Spinal cord (tissue), 10 donors: ENCODE data around the gene BLOC1S5. TPM values are rescaled to one million over a fixed set of nuclear protein-coding genes. Genes with fewer than 3 reads are reported as not detected.
"Not testable (repeated sequence)": the region's sequence is repeated elsewhere in the genome, so short reads cannot be mapped to it uniquely, and the experiment has no call there.

ENCODE experiments used
- DNase-seq, 6 donors: peaks; one replicate each; pipeline versions ENCODE4 v3.0.0 to v3.0.0-alpha.2; 2013 to 2015; ENCODE audit warnings: low spot score in 6 of 6, low read depth in 4 of 6
- H3K27ac ChIP-seq: one replicate; pipeline ENCODE4 v1.5.1; 2013; ENCODE audit warnings: low read depth, low read length, control low read depth
- H3K27me3 ChIP-seq: one replicate; pipeline ENCODE4 v1.6.1; 2013; ENCODE audit warnings: low read length; ENCODE audit not compliant: control insufficient read depth, insufficient read depth
- H3K36me3 ChIP-seq: one replicate; pipeline ENCODE4 v1.6.1; 2013; ENCODE audit warnings: low read length; ENCODE audit not compliant: control insufficient read depth, insufficient read depth
- H3K4me1 ChIP-seq: one replicate; pipeline ENCODE4 v1.6.1; 2013; ENCODE audit warnings: low read length; ENCODE audit not compliant: control insufficient read depth, insufficient read depth
- H3K4me3 ChIP-seq: one replicate; pipeline ENCODE4 v1.5.1; 2013; ENCODE audit warnings: low read depth, low read length, control low read depth
- H3K9me3 ChIP-seq: one replicate; pipeline ENCODE4 v1.6.1; 2013; ENCODE audit warnings: low read length; ENCODE audit not compliant: control insufficient read depth, insufficient read depth
- WGBS: methylation state at CpG from one replicate; pipeline ENCODE4 v1.1.5; 2013; ENCODE audit warnings: missing lambda C conversion rate; ENCODE audit not compliant: insufficient coverage; 5-methylcytosine and 5-hydroxymethylcytosine counted together
- polyA plus RNA-seq, 2 donors: library from polyadenylated mRNA; unstranded; fragments of 120-200 nt; gene quantifications; one replicate each; pipeline ENCODE4 v1.2.1, GENCODE V29; 2013; ENCODE audit not compliant: insufficient read length in 2 of 2
- total RNA-seq, 2 donors: library from RNA; depleted of rRNA in 1 of 2; stranded (reverse); fragments of 120-200 nt in 1 of 2; fragments of >200 nt in 1 of 2; gene quantifications; one replicate each; pipeline versions ENCODE4 v1.2.3 to v1.2.4, GENCODE V29; 2013 to 2014
- donor health status: healthy.

The BLOC1S5 gene
- total and polyA plus RNA-seq, 4 donors = 10.1 to 20.9 (median 15.7) TPM

DNA sequence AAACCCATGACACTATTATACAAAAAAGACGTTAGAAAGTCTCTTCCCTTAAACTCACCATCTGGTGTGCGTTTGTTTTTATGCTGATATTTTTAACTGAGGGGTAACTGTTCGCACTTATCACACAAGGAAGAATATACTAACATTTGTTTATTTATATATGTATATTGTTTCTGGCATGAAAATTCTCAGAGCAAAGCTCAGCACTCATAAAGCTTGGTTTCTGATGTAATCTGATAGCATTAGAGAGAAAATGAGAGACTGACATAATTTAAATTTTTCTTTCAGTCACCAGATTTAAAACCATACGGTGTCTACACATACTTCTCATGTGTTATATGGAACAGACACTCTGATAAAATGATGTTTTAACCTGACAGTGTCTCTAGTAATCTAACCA, 6.9 kb downstream of the BLOC1S5 start:
- no CpG with 5 or more reads among the region's 4 CpGs for WGBS
- peak in 1 of 6 donors; percentile 31 for DNase-seq

DNA sequence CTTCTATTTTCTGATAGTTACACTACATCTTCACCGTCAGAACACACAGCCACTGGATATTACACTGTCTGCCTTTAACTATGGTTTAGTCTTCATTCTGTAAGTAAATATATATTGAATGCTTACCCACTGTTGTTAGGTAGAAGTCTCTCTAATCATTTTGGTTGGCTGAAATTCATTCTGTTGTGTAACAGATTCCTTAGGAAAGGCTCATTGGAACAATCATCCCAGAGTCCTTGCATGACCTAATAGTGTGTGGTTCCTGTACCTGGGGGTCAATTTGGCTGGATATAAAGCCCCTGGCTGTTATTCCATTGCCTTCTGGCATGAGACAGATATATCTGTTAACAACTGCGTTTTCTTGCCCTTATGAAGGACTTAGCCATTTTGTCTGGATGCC, 9.9 kb downstream of the BLOC1S5 start:
- Histone ChIP-seq H3K4me3 (no peak overlapping the region), H3K36me3 (peaks cover 2% of the 10 kb centered on the region), H3K9me3 (no peaks in the 10 kb centered on the region), H3K4me1 (no peaks in the 10 kb centered on the region), H3K27me3 (no peaks in the 10 kb centered on the region), H3K27ac (no peak overlapping the region)
- DNase-seq = no peak
- WGBS = 40% methylated on average over 1 of the region's 2 CpGs

More for the DNA sequence above, 6.9 kb downstream of the BLOC1S5 start:
- H3K27me3 ChIP-seq = no peaks in the 10 kb centered on the region
- peaks cover 7% of the 10 kb centered on the region for H3K36me3 ChIP-seq
- no peak overlapping the region for H3K27ac ChIP-seq
- H3K4me3 ChIP-seq = no peak overlapping the region
- H3K9me3 ChIP-seq = no peaks in the 10 kb centered on the region
- H3K4me1 ChIP-seq = no peaks in the 10 kb centered on the region

DNA sequence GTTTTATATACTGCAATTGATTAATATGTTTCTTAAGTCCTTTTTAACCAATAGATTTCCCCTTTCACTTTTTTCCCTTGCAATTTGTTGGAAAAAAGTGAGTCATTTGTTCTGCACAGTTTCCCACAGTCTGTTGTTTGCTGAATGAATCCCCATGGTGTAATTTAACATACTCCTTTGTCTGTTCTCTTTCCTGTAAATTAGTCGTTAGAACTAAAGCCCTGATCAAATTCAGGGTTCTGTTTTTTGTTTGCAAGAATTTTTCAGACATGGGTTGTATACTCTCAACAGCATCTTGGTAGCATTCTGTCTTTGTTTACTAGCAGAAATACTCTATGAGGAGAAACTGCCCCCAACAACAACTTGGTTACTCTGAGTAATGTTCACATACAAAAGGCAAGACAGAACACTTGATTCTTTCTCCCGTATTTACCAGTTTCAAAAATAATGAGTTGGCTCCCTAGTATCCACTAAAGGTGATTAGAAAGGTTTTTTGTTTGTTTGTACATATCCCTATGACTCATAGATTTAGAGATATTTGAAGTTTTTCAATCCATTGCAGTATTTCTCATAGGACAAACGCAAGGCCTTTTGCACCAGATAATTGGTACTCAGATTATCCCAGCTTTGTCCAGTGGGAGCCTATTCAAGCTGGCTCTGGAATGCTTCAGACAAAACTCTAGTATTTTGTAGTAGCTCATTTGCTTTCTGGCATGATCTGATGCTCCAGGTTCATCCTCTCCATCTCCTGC, 16.5 kb downstream of the BLOC1S5 start:
- H3K36me3 ChIP-seq = no peaks in the 10 kb centered on the region

GRCh38 chr6:8045769-8046168, 18.4 kb downstream of the BLOC1S5 start:
- not testable (repeated sequence) for H3K27ac ChIP-seq, H3K9me3 ChIP-seq, H3K4me3 ChIP-seq, DNase-seq, H3K4me1 ChIP-seq, H3K27me3 ChIP-seq, H3K36me3 ChIP-seq
- WGBS = 100% methylated on average over 1 of the region's 4 CpGs

More for the DNA sequence above, 16.5 kb downstream of the BLOC1S5 start:
- H3K27me3 ChIP-seq = no peaks in the 10 kb centered on the region
- no peak overlapping the region for H3K4me3 ChIP-seq
- WGBS = no CpG with 5 or more reads among the region's 3 CpGs
- DNase-seq = peak in 2 of 6 donors; percentile 30 to 82
- H3K27ac ChIP-seq = no peak overlapping the region
- no peaks in the 10 kb centered on the region for H3K4me1 ChIP-seq
- H3K9me3 ChIP-seq = peaks cover 2% of the 10 kb centered on the region

DNA sequence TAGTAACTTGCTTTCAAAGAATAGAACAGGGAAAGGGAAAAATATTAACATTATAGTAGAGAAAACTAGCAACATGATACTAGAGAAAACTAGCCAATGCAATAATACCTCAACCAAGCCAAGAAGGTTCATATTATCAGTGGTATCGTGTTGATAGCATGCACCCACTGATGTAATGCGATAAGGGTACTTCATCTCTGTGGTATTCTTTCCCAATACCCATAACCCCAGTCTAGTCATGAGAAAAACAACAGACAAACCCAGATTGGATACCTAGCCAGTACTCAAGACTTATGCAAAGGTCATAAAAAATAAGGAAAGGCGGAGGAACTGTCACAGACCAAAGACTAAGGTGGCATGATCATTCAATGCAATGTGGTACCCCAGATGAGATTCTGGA, 21.0 kb downstream of the BLOC1S5 start:
- H3K4me3 ChIP-seq = no peak overlapping the region
- H3K36me3 ChIP-seq = peaks cover 2% of the 10 kb centered on the region
- no peaks in the 10 kb centered on the region for H3K4me1 ChIP-seq
- DNase-seq = no peak
- H3K27ac ChIP-seq = no peak overlapping the region
- no peaks in the 10 kb centered on the region for H3K27me3 ChIP-seq
- 100% methylated on average over 1 of the region's 3 CpGs for WGBS
- H3K9me3 ChIP-seq = peaks cover 2% of the 10 kb centered on the region

DNA sequence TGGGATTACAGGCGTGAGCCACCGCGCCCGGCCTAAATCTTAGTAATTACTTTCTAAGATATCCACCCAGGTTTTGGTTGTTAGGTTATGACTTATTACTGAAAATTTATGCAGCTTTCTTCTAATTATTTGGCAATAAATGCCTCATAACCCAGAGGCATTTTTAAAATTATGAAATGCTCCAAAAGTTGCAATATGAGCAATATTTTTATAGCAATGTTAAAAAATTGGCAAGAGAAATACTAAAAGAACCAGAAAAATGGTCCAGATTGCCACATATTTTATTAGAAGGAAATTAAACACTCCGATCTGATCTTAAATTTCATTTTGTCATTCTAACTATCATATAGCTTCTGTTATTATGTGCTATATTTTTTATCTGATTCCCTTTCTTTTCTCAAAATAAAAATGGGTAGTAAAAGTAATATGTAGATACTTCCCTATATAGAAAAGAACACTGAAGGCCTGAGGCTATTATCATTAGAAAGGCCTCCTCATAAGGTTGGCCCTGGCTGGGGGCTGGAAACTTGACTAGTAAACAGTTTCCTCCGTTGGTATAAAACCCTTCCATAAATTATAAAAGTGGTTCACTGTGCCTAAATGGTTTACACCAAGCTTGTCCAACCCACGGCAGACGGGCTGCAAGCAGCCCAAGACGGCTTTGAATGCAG, 22.1 kb downstream of the BLOC1S5 start:
- Histone ChIP-seq H3K4me3 (no peak overlapping the region), H3K4me1 (no peaks in the 10 kb centered on the region), H3K27ac (no peak overlapping the region), H3K36me3 (peaks cover 2% of the 10 kb centered on the region), H3K27me3 (no peaks in the 10 kb centered on the region), H3K9me3 (peaks cover 2% of the 10 kb centered on the region)
- WGBS = no CpG with 5 or more reads among the region's 9 CpGs
- no peak for DNase-seq

DNA sequence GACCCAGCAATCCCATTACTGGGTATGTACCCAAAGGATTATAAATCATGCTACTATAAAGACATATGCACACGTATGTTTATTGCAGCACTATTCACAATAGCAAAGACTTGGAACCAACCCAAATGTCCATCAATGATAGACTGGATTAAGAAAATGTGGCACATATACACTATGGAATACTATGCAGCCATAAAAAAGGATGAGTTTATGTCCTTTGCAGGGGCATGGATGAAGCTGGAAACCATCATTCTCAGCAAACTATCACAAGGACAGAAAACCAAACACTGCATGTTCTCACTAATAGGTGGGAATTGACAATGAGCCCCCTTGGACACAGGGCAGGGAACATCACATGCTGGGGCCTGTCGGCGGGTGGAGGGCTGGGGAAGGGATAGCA, 30.1 kb downstream of the BLOC1S5 start:
- not testable (repeated sequence) for DNase-seq, H3K36me3 ChIP-seq, H3K27me3 ChIP-seq, H3K4me3 ChIP-seq, H3K9me3 ChIP-seq, H3K27ac ChIP-seq, H3K4me1 ChIP-seq
- WGBS = no CpG with 5 or more reads among the region's 3 CpGs

GRCh38 chr6:8030920-8031319, 33.3 kb downstream of the BLOC1S5 start:
- 100% methylated on average over 3 of the region's 5 CpGs for WGBS
- H3K4me1 ChIP-seq = no peaks in the 10 kb centered on the region
- DNase-seq = no peak

DNA sequence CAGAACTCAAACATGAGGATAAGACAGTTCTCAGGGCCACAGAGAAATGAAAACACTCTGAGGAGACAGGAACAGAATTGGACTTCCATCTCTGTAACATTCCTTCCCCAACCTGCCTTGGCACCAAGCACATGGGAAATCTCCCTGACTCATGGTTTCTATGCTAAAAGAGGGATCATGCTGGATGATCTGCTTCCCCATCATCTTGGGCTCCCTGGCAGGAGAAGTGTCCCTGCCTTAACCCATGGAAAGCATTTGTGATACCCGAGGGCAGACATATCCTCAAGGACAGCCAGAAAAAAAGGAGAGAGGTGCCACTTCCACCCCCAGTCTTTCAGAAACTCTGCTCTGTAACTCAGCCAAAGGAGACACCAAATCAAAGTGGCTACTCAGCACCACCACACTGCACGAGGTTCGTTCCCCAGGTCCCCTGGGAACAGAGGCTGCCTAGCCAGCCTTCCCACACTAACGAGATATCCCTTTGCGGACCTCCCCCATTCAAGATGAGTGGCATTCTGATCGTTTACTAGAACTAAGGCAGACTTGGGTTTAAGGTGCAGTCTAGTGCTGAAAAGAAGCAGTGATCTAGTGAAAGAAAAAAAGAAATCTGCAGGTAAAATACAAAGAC, 34.8 kb downstream of the BLOC1S5 start:
- Histone ChIP-seq H3K36me3 (no peaks in the 10 kb centered on the region), H3K9me3 (no peaks in the 10 kb centered on the region), H3K4me3 (no peak overlapping the region), H3K4me1 (no peaks in the 10 kb centered on the region), H3K27me3 (no peaks in the 10 kb centered on the region), H3K27ac (no peak overlapping the region)
- 31% methylated on average over 3 of the region's 6 CpGs for WGBS
- DNase-seq = no peak

More at GRCh38 chr6:8030920-8031319, 33.3 kb downstream of the BLOC1S5 start:
- no peak overlapping the region for H3K4me3 ChIP-seq
- H3K36me3 ChIP-seq = no peaks in the 10 kb centered on the region
- no peak overlapping the region for H3K27ac ChIP-seq
- no peaks in the 10 kb centered on the region for H3K9me3 ChIP-seq
- no peaks in the 10 kb centered on the region for H3K27me3 ChIP-seq
